Erythroblast (primary cell): ENCODE data around the gene GRAMD4.

Source experiments
- GATA1 ChIP-seq: IDR thresholded peaks from 2 replicates; pipeline ENCODE4 v1.6.1; 2011; ENCODE audit warnings: low read depth, mild to moderate bottlenecking, control low read depth, low read length, moderate library complexity
- POLR2A ChIP-seq: IDR thresholded peaks from 2 replicates; pipeline ENCODE4 v1.6.1; 2011; ENCODE audit warnings: mild to moderate bottlenecking, low read length

GRCh38 chr22:46696614-46697013, 76.4 kb downstream of the GRAMD4 start:
- TF ChIP-seq POLR2A (no peak), GATA1 (no peak)
